Tibial artery (tissue), 4 donors: ENCODE measurements around the gene CABP2.
"Not testable (repeated sequence)": the region's sequence is repeated elsewhere in the genome, so short reads cannot be mapped to it uniquely, and the experiment has no call there.

ENCODE experiments used
- DNase-seq, 2 donors: peaks; one replicate each; pipeline ENCODE4 v3.0.0-alpha.2; 2019
- H3K27ac ChIP-seq, 2 donors: fragments of 200-600 bp; sonication (generic) in 1 of 2; 1 replicate in 1 of 2; 2 replicates in 1 of 2; pipeline ENCODE4 v1.5.1; 2018 to 2019; ENCODE audit warnings: mild to moderate bottlenecking in 1 of 2
- H3K27me3 ChIP-seq, 2 donors: fragments of 200-600 bp; sonication (generic) in 1 of 2; one replicate each; pipeline versions ENCODE4 v1.5.1 to v1.6.0; 2016 to 2019
- H3K36me3 ChIP-seq, 3 donors: fragments of 200-600 bp; sonication (generic) in 2 of 3; one replicate each; pipeline ENCODE4 v1.5.1; 2016 to 2019; ENCODE audit warnings: mild to moderate bottlenecking in 2 of 3
- H3K4me1 ChIP-seq, 4 donors: fragments of 200-600 bp; sonication (generic) in 2 of 4; 1 replicate in 3 of 4; 2 replicates in 1 of 4; pipeline ENCODE4 v1.5.1; 2016 to 2019
- H3K4me3 ChIP-seq, 2 donors: fragments of 200-600 bp; sonication (generic) in 1 of 2; 1 replicate in 1 of 2; 2 replicates in 1 of 2; pipeline ENCODE4 v1.5.1; 2018 to 2019; ENCODE audit warnings: mild to moderate bottlenecking in 2 of 2
- H3K9me3 ChIP-seq, 3 donors: fragments of 200-600 bp; sonication (generic) in 1 of 3; one replicate each; pipeline ENCODE4 v1.5.1; 2016 to 2019
- CTCF ChIP-seq, 2 experiments: fragments of 200-600 bp in 1 of 2; fragments of 450-650 bp in 1 of 2; IDR thresholded peaks; one replicate each; pipeline ENCODE4 v1.5.1; 2017 to 2019; ENCODE audit warnings: antibody characterized with exemption in 2 of 2, mild to moderate bottlenecking in 1 of 2, moderate library complexity in 1 of 2
- intact Hi-C: fragments of 100-400 bp; cut with DNase I; formaldehyde crosslinking; loops from one replicate; pipeline ENCODE4 v1.15.0; 2023; ENCODE audit warnings: low total_unique reads

The CABP2 gene

GRCh38 chr11:67491276-67492068 is 31.8 kb downstream of the CABP2 start:
- Histone ChIP-seq H3K27ac (no peak overlapping the region), H3K36me3 (peaks cover 32 to 96% (median 91%) of the 10 kb centered on the region in 3 donors), H3K4me3 (no peak overlapping the region), H3K27me3 (no peaks in the 10 kb centered on the region), H3K4me1 (no peaks in the 10 kb centered on the region), H3K9me3 (no peaks in the 10 kb centered on the region)
- intact Hi-C loops = no loop called here
- no peak for TF ChIP-seq CTCF (IDR thresholded peaks at IDR 0.05)
- no peak for DNase-seq

GRCh38 chr11:67490727-67491065 is 32.5 kb downstream of the CABP2 start:
- Histone ChIP-seq H3K4me3 (no peak overlapping the region), H3K36me3 (peaks cover 32 to 89% (median 83%) of the 10 kb centered on the region in 3 donors), H3K27ac (no peak overlapping the region), H3K27me3 (no peaks in the 10 kb centered on the region), H3K4me1 (peaks cover 0 to 4% (median 0%) of the 10 kb centered on the region in 4 donors), H3K9me3 (no peaks in the 10 kb centered on the region)
- no peak for DNase-seq
- no peak for TF ChIP-seq CTCF (IDR thresholded peaks at IDR 0.05)
- intact Hi-C loops = no loop called here

- intact Hi-C loops = no loop called here
- no peaks in the 10 kb centered on the region for H3K27me3 ChIP-seq
- no peak overlapping the region for H3K27ac ChIP-seq
- H3K4me3 ChIP-seq = no peak overlapping the region
- no peak for TF ChIP-seq CTCF (IDR thresholded peaks at IDR 0.05)
- no peaks in the 10 kb centered on the region for H3K9me3 ChIP-seq
- peaks cover 0 to 8% (median under 1%) of the 10 kb centered on the region in 4 donors for H3K4me1 ChIP-seq
- peaks cover 32 to 83% (median 77%) of the 10 kb centered on the region in 3 donors for H3K36me3 ChIP-seq
- DNase-seq = no peak
Measured at GRCh38 chr11:67489885-67490726, 33.1 kb downstream of the CABP2 start.

- Histone ChIP-seq H3K4me3 (no peak overlapping the region), H3K27me3 (no peaks in the 10 kb centered on the region), H3K9me3 (no peaks in the 10 kb centered on the region), H3K4me1 (peaks cover 0 to 15% (median 5%) of the 10 kb centered on the region in 4 donors), H3K36me3 (peaks cover 32 to 80% (median 72%) of the 10 kb centered on the region in 3 donors), H3K27ac (no peak overlapping the region)
- no peak for DNase-seq
- intact Hi-C loops = no loop called here
- no peak for TF ChIP-seq CTCF (IDR thresholded peaks at IDR 0.05)
Measured at GRCh38 chr11:67489203-67489884, 33.9 kb downstream of the CABP2 start.

- TF ChIP-seq CTCF (IDR thresholded peaks at IDR 0.05) = no peak
- intact Hi-C loops = no loop called here
- Histone ChIP-seq H3K9me3 (no peaks in the 10 kb centered on the region), H3K27me3 (no peaks in the 10 kb centered on the region), H3K36me3 (peaks cover 32 to 53% (median 45%) of the 10 kb centered on the region in 3 donors), H3K4me3 (no peak overlapping the region), H3K27ac (no peak overlapping the region), H3K4me1 (peaks cover 0 to 31% (median 18%) of the 10 kb centered on the region in 4 donors)
- DNase-seq = no peak
Measured at GRCh38 chr11:67486481-67487195, 36.6 kb downstream of the CABP2 start.

GRCh38 chr11:67485873-67486361 is 37.3 kb downstream of the CABP2 start:
- H3K4me1 ChIP-seq = peaks cover 0 to 31% (median 18%) of the 10 kb centered on the region in 4 donors
- H3K27me3 ChIP-seq, H3K4me3 ChIP-seq, intact Hi-C loops, H3K9me3 ChIP-seq, H3K27ac ChIP-seq, DNase-seq: not testable (repeated sequence)
- H3K36me3 ChIP-seq = peaks cover 27 to 46% (median 38%) of the 10 kb centered on the region in 3 donors
